Tibial artery (tissue), 4 donors: ENCODE measurements around the gene TMEM208.

ENCODE experiments used
- DNase-seq, 2 donors: peaks; one replicate each; pipeline ENCODE4 v3.0.0-alpha.2; 2019
- H3K27ac ChIP-seq, 2 donors: fragments of 200-600 bp; sonication (generic) in 1 of 2; 1 replicate in 1 of 2; 2 replicates in 1 of 2; pipeline ENCODE4 v1.5.1; 2018 to 2019; ENCODE audit warnings: mild to moderate bottlenecking in 1 of 2
- H3K27me3 ChIP-seq, 2 donors: fragments of 200-600 bp; sonication (generic) in 1 of 2; one replicate each; pipeline versions ENCODE4 v1.5.1 to v1.6.0; 2016 to 2019
- H3K36me3 ChIP-seq, 3 donors: fragments of 200-600 bp; sonication (generic) in 2 of 3; one replicate each; pipeline ENCODE4 v1.5.1; 2016 to 2019; ENCODE audit warnings: mild to moderate bottlenecking in 2 of 3
- H3K4me1 ChIP-seq, 4 donors: fragments of 200-600 bp; sonication (generic) in 2 of 4; 1 replicate in 3 of 4; 2 replicates in 1 of 4; pipeline ENCODE4 v1.5.1; 2016 to 2019
- H3K4me3 ChIP-seq, 2 donors: fragments of 200-600 bp; sonication (generic) in 1 of 2; 1 replicate in 1 of 2; 2 replicates in 1 of 2; pipeline ENCODE4 v1.5.1; 2018 to 2019; ENCODE audit warnings: mild to moderate bottlenecking in 2 of 2
- H3K9me3 ChIP-seq, 3 donors: fragments of 200-600 bp; sonication (generic) in 1 of 3; one replicate each; pipeline ENCODE4 v1.5.1; 2016 to 2019
- intact Hi-C: fragments of 100-400 bp; cut with DNase I; formaldehyde crosslinking; loops from one replicate; pipeline ENCODE4 v1.15.0; 2023; ENCODE audit warnings: low total_unique reads
- TF ChIP-seq, protein P1 (sequence below), 2 experiments: fragments of 200-600 bp in 1 of 2; fragments of 450-650 bp in 1 of 2; IDR thresholded peaks; one replicate each; pipeline ENCODE4 v1.5.1; 2017 to 2019; ENCODE audit warnings: antibody characterized with exemption in 2 of 2, mild to moderate bottlenecking in 1 of 2, moderate library complexity in 1 of 2

Gene TMEM208

GRCh38 chr16:67241008-67241900, 14.3 kb downstream of the TMEM208 start:
- Histone ChIP-seq H3K4me1 (peaks cover 0 to 56% (median 45%) of the 10 kb centered on the region in 4 donors), H3K4me3 (no peak overlapping the region), H3K9me3 (no peaks in the 10 kb centered on the region), H3K36me3 (peaks cover 9 to 34% (median 32%) of the 10 kb centered on the region in 3 donors), H3K27me3 (no peaks in the 10 kb centered on the region), H3K27ac (peak overlapping the region; percentile 65 to 81)
- DNase-seq, result peak; percentile 68 to 87
- intact Hi-C loops, result no loop called here
- TF ChIP-seq, protein P1, sequence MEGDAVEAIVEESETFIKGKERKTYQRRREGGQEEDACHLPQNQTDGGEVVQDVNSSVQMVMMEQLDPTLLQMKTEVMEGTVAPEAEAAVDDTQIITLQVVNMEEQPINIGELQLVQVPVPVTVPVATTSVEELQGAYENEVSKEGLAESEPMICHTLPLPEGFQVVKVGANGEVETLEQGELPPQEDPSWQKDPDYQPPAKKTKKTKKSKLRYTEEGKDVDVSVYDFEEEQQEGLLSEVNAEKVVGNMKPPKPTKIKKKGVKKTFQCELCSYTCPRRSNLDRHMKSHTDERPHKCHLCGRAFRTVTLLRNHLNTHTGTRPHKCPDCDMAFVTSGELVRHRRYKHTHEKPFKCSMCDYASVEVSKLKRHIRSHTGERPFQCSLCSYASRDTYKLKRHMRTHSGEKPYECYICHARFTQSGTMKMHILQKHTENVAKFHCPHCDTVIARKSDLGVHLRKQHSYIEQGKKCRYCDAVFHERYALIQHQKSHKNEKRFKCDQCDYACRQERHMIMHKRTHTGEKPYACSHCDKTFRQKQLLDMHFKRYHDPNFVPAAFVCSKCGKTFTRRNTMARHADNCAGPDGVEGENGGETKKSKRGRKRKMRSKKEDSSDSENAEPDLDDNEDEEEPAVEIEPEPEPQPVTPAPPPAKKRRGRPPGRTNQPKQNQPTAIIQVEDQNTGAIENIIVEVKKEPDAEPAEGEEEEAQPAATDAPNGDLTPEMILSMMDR (IDR thresholded peaks at IDR 0.05), result no peak

- peak in 1 of 2 donors; percentile 20 for DNase-seq
- H3K27ac ChIP-seq, result peak overlapping the region; percentile 65 to 81
- H3K9me3 ChIP-seq, result no peaks in the 10 kb centered on the region
- intact Hi-C loops, result no loop called here
- H3K4me3 ChIP-seq, result no peak overlapping the region
- peaks cover 5 to 24% (median 23%) of the 10 kb centered on the region in 3 donors for H3K36me3 ChIP-seq
- H3K4me1 ChIP-seq, result peaks cover 0 to 62% (median 49%) of the 10 kb centered on the region in 4 donors
- no peaks in the 10 kb centered on the region for H3K27me3 ChIP-seq
- TF ChIP-seq, protein P1 (IDR thresholded peaks at IDR 0.05), result no peak
These were observed 15.3 kb downstream of the TMEM208 start for GRCh38 chr16:67242138-67242730.

- Histone ChIP-seq H3K4me3 (no peak overlapping the region), H3K27ac (peak overlapping the region; percentile 75 to 83), H3K9me3 (no peaks in the 10 kb centered on the region), H3K36me3 (peaks cover 0 to 12% (median 10%) of the 10 kb centered on the region in 3 donors), H3K4me1 (peaks cover 0 to 71% (median 58%) of the 10 kb centered on the region in 4 donors), H3K27me3 (peaks cover 0 to 4% of the 10 kb centered on the region in 2 donors)
- intact Hi-C loops, result no loop called here
- peak in 1 of 2 donors; percentile 42 for DNase-seq
- TF ChIP-seq, protein P1 (IDR thresholded peaks at IDR 0.05), result no peak
These were observed 16.6 kb downstream of the TMEM208 start for GRCh38 chr16:67243481-67243880.

- peaks cover 0 to 82% (median 68%) of the 10 kb centered on the region in 4 donors for H3K4me1 ChIP-seq
- intact Hi-C loops, result loop anchor here (2.0 kb wide), 1 partner anchor 16 kb away; no protein-coding TSS in a partner anchor
- DNase-seq, result peak; percentile 81 to 86
- TF ChIP-seq, protein P1 (IDR thresholded peaks at IDR 0.05), result no peak
- H3K4me3 ChIP-seq, result no peak overlapping the region
- H3K36me3 ChIP-seq, result peaks cover 0 to under 1% (median 0%) of the 10 kb centered on the region in 3 donors
- H3K27me3 ChIP-seq, result peaks cover 0 to 15% of the 10 kb centered on the region in 2 donors
- H3K9me3 ChIP-seq, result no peaks in the 10 kb centered on the region
- H3K27ac ChIP-seq, result peak overlapping the region; percentile 75 to 83
These were observed 17.7 kb downstream of the TMEM208 start for GRCh38 chr16:67244387-67245185.

DNA sequence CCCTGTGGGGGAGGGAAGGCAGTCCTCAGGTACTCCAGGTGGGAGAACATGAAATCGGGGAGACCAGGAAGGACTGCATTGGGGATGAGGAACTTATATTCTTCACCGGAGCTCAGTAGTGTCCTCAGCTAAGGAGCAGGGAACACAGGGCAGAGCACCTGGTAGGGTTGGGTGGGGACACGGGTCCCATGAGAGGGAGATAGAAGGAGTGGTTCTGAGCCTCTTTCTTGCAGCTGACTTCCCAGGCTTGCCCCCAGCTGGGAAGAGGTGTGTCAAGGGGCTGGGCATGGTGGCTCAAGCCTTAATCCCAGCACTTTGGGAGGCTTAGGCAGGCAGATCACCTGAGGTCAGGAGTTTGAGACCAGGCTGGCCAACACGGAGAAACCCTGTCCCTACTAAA, 18.3 kb downstream of the TMEM208 start:
- H3K4me1 ChIP-seq, result peaks cover 0 to 82% (median 67%) of the 10 kb centered on the region in 4 donors
- intact Hi-C loops, result loop anchor here (2.0 kb wide), 1 partner anchor 16 kb away; no protein-coding TSS in a partner anchor
- peaks cover 0 to 21% of the 10 kb centered on the region in 2 donors for H3K27me3 ChIP-seq
- H3K4me3 ChIP-seq, result peak overlapping the region in 1 of 2 donors; percentile 74
- no peaks in the 10 kb centered on the region for H3K36me3 ChIP-seq
- peak overlapping the region; percentile 75 to 83 for H3K27ac ChIP-seq
- no peaks in the 10 kb centered on the region for H3K9me3 ChIP-seq
- TF ChIP-seq, protein P1 (IDR thresholded peaks at IDR 0.05), result no peak
- no peak for DNase-seq
